Activated CD4-positive, alpha-beta T cell treated with anti-CD3 and anti-CD28 coated beads, Interleukin-2, amount 10 ng/mL, durations not matched to agents 7 days and 5 days (primary cell): Measurements from ENCODE around the gene MGA. TPM values are rescaled to one million over a fixed set of nuclear protein-coding genes. Genes with fewer than 3 reads are reported as not detected.

Experiments used
- CTCF ChIA-PET: fragments of 350-600 bp; sonication (Branson Sonifier 250); formaldehyde crosslinking; loops from one replicate; lab custom pipeline; 2021; ENCODE audit warnings: antibody characterized with exemption; lab: Charles Lee
- POLR2A ChIA-PET: fragments of 350-600 bp; sonication (Branson Sonifier 250); formaldehyde crosslinking; loops from one replicate; lab custom pipeline; 2021; ENCODE audit warnings: antibody characterized with exemption; lab: Charles Lee
- DNase-seq: peaks from one replicate; pipeline ENCODE4 v3.0.0-alpha.2; 2020
- H3K27ac Mint-ChIP-seq: one replicate; pipeline ENCODE4 v1.8.0; 2021; ENCODE audit warnings: mild to moderate bottlenecking, moderate library complexity, mixed read lengths
- H3K27me3 Mint-ChIP-seq: one replicate; pipeline ENCODE4 v1.8.0; 2021; ENCODE audit warnings: mixed read lengths
- H3K36me3 Mint-ChIP-seq: one replicate; pipeline ENCODE4 v1.8.0; 2021; ENCODE audit warnings: low read depth, mixed read lengths
- H3K4me1 Mint-ChIP-seq: one replicate; pipeline ENCODE4 v1.8.0; 2021; ENCODE audit warnings: mixed read lengths
- H3K4me3 Mint-ChIP-seq: one replicate; pipeline ENCODE4 v1.8.0; 2021; ENCODE audit warnings: mild to moderate bottlenecking, moderate library complexity, mixed read lengths
- H3K9me3 Mint-ChIP-seq: one replicate; pipeline ENCODE4 v1.8.0; 2021; ENCODE audit warnings: mixed read lengths
- total RNA-seq, 2 experiments: library from RNA; stranded (reverse); gene quantifications; one replicate each; pipeline ENCODE4 v1.2.3, GENCODE V29; 2021

The MGA gene
- total RNA-seq, 2 experiments from 2014 or later = 33.0 to 35.2 TPM

DNA sequence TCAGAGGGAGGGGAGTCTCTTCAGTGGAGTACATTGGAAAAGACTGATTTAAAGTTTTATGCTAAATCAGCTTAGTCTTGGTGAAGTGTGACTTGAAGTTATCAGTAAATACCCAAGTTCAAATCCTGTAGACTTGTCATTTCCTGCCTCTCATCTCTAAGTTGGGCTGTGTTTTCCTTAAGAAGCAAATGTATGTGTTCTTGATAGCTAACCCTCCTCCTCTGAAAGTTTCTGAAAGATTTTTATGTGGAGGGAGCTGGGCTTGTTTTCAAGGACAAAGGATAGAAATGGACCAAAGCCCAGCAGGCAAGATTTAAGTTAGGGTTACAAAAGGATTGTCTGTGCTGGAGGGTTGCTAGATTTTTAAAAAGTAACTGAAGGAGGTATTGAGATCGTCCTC lies 118.3 kb downstream of the MGA start:
- no peaks in the 10 kb centered on the region for H3K27me3 Mint-ChIP-seq
- H3K27ac Mint-ChIP-seq = peak overlapping the region; percentile 10
- ChIA-PET POLR2A (no interaction called here), CTCF (interaction anchor here (0.9 to 10.9 kb wide), 3 partner anchors 28 to 175 kb away, joined by 4 to 166 read pairs (median 4); no protein-coding TSS in a partner anchor)
- H3K36me3 Mint-ChIP-seq = peaks cover 23% of the 10 kb centered on the region
- H3K4me1 Mint-ChIP-seq = peaks cover 80% of the 10 kb centered on the region
- DNase-seq = no peak
- H3K4me3 Mint-ChIP-seq = no peak overlapping the region
- no peaks in the 10 kb centered on the region for H3K9me3 Mint-ChIP-seq

DNA sequence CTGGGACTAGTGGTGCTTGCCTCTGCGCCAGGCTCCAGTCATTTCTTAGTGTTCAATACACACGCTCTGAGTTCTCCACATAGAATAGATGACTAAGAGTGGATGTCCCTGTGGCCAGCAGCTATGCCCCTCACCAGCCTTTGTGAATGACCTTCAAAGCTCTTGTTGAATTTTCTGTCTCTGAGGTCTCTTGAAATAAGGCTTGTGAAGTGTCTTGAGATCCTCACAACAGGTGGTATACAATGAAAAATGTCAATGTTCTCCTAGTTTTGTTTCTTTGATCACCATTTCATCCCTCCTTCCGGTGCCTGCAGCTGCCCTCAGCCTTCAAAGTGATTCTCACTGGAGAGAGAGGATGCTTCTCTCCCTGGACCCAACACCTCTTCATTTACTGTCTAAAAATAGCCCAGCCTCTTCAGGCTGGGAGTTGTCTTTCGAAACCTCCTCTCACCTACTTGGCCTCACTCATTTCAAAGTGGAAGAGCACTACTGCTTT lies 119.5 kb downstream of the MGA start:
- Mint-ChIP-seq H3K36me3 (peaks cover 23% of the 10 kb centered on the region), H3K27me3 (no peaks in the 10 kb centered on the region), H3K9me3 (no peaks in the 10 kb centered on the region), H3K4me1 (peaks cover 74% of the 10 kb centered on the region), H3K27ac (peak overlapping the region; percentile 48), H3K4me3 (no peak overlapping the region)
- ChIA-PET CTCF (interaction anchor here (1.6 to 10.9 kb wide), 2 partner anchors 27 to 176 kb away, joined by 4 to 166 read pairs; no protein-coding TSS in a partner anchor), POLR2A (no interaction called here)
- DNase-seq = no peak

GRCh38 chr15:41780266-41780665 lies 120.1 kb downstream of the MGA start:
- ChIA-PET CTCF (interaction anchor here (0.7 to 10.9 kb wide), 4 partner anchors 12 to 192 kb away, joined by 3 to 166 read pairs (median 4); partner anchors contain the start of gene EHD4), POLR2A (interaction anchor here (0.6 kb wide), 1 partner anchor 1629 kb away, joined by 3 read pairs; no protein-coding TSS in a partner anchor)
- H3K27ac Mint-ChIP-seq = no peak overlapping the region
- no peak for DNase-seq
- no peaks in the 10 kb centered on the region for H3K27me3 Mint-ChIP-seq
- H3K36me3 Mint-ChIP-seq = peaks cover 23% of the 10 kb centered on the region
- H3K4me3 Mint-ChIP-seq = no peak overlapping the region
- H3K9me3 Mint-ChIP-seq = no peaks in the 10 kb centered on the region
- H3K4me1 Mint-ChIP-seq = peaks cover 69% of the 10 kb centered on the region

DNA sequence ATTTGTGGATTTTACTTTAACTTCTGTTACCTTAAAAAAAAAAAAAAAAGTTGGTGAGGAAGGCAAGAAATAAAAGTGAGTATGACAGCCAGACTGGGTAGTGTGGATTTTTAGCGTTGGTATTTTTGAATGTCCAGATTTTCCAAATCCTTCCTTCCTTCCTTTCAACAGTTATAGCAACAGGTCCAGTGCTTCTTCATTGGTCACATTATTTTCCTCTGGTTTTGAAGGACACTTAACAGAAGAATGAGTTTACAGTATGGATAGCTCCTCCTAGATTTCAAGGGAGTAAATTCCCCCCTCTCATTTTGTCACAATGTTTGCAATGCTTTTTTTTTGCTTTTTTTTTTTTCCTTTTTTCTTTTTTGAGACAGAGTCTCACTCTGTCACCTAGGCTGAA lies 120.5 kb downstream of the MGA start:
- Mint-ChIP-seq H3K36me3 (peaks cover 23% of the 10 kb centered on the region), H3K27ac (no peak overlapping the region), H3K27me3 (no peaks in the 10 kb centered on the region), H3K9me3 (no peaks in the 10 kb centered on the region), H3K4me1 (peaks cover 64% of the 10 kb centered on the region), H3K4me3 (no peak overlapping the region)
- ChIA-PET CTCF (interaction anchor here (0.6 to 10.9 kb wide), 6 partner anchors 9 to 192 kb away, joined by 3 to 166 read pairs (median 5); partner anchors contain the start of genes EHD4 and JMJD7), POLR2A (interaction anchor here (0.6 kb wide), 1 partner anchor 1630 kb away, joined by 3 read pairs; no protein-coding TSS in a partner anchor)
- DNase-seq = no peak

DNA sequence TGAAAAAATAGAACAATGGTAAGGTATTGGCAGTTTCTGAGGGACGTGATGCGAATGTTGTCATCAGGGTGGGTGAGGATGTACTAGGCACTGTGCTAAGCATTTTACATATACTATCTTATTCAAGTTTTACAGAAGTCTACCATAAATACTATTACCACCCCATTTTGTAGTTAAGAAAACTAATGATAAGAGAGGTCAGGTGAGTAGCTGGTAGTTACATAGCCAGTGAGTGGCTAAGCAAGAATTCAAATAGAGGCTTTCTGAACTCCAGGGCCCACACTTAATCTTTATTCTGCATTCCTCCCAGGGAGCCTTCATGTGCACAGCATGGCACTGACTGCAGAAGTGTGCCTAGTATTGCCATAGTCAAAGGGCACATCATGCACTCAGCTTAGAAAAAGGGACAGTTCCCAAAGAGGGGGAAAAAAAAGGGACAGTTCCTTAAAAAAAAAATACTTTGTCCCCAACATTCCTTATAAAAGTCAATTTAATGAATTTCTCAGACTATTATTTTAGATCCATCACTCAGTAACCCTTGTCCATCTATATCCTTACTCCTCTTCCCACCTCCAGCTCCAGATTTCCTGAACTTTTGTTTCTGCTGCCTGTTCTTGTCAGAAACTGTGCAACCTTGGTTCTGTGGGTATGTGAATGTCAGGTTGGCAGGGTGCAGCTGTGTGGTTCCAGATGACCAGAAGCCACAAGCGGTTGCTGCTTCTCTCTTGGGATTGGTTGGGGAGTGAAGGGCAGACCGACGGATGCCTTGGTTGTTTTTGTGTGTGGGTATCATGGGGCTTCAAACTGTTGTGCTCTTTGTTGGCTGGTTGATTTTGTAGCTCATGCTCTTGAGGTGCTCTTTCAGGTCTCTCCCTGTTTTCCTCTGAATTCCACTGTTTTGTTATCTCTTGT lies 122.4 kb downstream of the MGA start:
- Mint-ChIP-seq H3K27me3 (no peaks in the 10 kb centered on the region), H3K4me1 (peaks cover 47% of the 10 kb centered on the region), H3K9me3 (no peaks in the 10 kb centered on the region), H3K27ac (no peak overlapping the region), H3K36me3 (peaks cover 23% of the 10 kb centered on the region), H3K4me3 (no peak overlapping the region)
- no peak for DNase-seq
- POLR2A ChIA-PET = no interaction called here
- CTCF ChIA-PET = interaction anchor here (0.5 to 2.5 kb wide), 7 partner anchors 8 to 169 kb away, joined by 3 to 18 read pairs (median 4); partner anchors contain the start of gene MAPKBP1

GRCh38 chr15:41783296-41783695 lies 123.1 kb downstream of the MGA start:
- H3K27ac Mint-ChIP-seq = no peak overlapping the region
- H3K9me3 Mint-ChIP-seq = no peaks in the 10 kb centered on the region
- ChIA-PET POLR2A (no interaction called here), CTCF (interaction anchor here (0.5 to 2.5 kb wide), 5 partner anchors 9 to 168 kb away, joined by 3 to 18 read pairs (median 4); partner anchors contain the start of gene MAPKBP1)
- no peaks in the 10 kb centered on the region for H3K27me3 Mint-ChIP-seq
- no peak overlapping the region for H3K4me3 Mint-ChIP-seq
- peaks cover 23% of the 10 kb centered on the region for H3K36me3 Mint-ChIP-seq
- peaks cover 42% of the 10 kb centered on the region for H3K4me1 Mint-ChIP-seq
- no peak for DNase-seq

GRCh38 chr15:41788262-41788661 lies 128.1 kb downstream of the MGA start:
- no peak for DNase-seq
- ChIA-PET CTCF (interaction anchor here (1.1 to 1.9 kb wide), 3 partner anchors 14 to 24 kb away, joined by 3 to 15 read pairs (median 3); partner anchors contain the start of gene MAPKBP1), POLR2A (interaction anchor here (0.7 kb wide), 1 partner anchor 9 kb away, joined by 3 read pairs; no protein-coding TSS in a partner anchor)
- Mint-ChIP-seq H3K27me3 (no peaks in the 10 kb centered on the region), H3K4me1 (peaks cover 45% of the 10 kb centered on the region), H3K27ac (no peak overlapping the region), H3K9me3 (no peaks in the 10 kb centered on the region), H3K36me3 (no peaks in the 10 kb centered on the region), H3K4me3 (no peak overlapping the region)

GRCh38 chr15:41789236-41789635 lies 129.0 kb downstream of the MGA start:
- ChIA-PET POLR2A (no interaction called here), CTCF (interaction anchor here (0.6 to 1.9 kb wide), 5 partner anchors 15 to 193 kb away, joined by 3 to 15 read pairs (median 4); partner anchors contain the start of gene MAPKBP1)
- H3K4me1 Mint-ChIP-seq = peaks cover 46% of the 10 kb centered on the region
- no peaks in the 10 kb centered on the region for H3K9me3 Mint-ChIP-seq
- no peak overlapping the region for H3K27ac Mint-ChIP-seq
- H3K27me3 Mint-ChIP-seq = no peaks in the 10 kb centered on the region
- no peak overlapping the region for H3K4me3 Mint-ChIP-seq
- DNase-seq = no peak
- no peaks in the 10 kb centered on the region for H3K36me3 Mint-ChIP-seq

DNA sequence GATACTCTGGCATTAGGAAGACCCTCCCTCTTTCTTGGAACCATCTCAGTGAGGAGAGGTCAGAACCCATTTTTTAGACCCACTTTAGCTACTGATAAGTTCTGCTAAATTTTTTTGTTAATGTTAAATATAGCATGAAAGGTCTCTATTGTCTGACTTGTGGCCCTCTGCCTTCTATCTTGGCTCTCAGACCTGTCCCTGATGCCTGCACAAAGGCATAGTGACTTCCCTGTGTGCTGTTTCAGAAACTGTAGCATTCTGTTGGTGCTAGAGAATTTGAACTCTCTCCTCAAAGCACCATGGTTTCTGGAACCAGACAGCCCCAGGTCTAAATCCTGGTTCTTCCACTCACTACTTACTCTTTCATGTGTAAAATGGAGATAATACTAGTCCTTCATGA lies 129.5 kb downstream of the MGA start:
- no peak for DNase-seq
- ChIA-PET POLR2A (no interaction called here), CTCF (interaction anchor here (0.6 to 1.9 kb wide), 6 partner anchors 15 to 149 kb away, joined by 3 to 15 read pairs (median 3); partner anchors contain the start of gene MAPKBP1)
- H3K27me3 Mint-ChIP-seq = no peaks in the 10 kb centered on the region
- H3K4me3 Mint-ChIP-seq = no peak overlapping the region
- H3K27ac Mint-ChIP-seq = no peak overlapping the region
- H3K36me3 Mint-ChIP-seq = no peaks in the 10 kb centered on the region
- peaks cover 47% of the 10 kb centered on the region for H3K4me1 Mint-ChIP-seq
- H3K9me3 Mint-ChIP-seq = no peaks in the 10 kb centered on the region

DNA sequence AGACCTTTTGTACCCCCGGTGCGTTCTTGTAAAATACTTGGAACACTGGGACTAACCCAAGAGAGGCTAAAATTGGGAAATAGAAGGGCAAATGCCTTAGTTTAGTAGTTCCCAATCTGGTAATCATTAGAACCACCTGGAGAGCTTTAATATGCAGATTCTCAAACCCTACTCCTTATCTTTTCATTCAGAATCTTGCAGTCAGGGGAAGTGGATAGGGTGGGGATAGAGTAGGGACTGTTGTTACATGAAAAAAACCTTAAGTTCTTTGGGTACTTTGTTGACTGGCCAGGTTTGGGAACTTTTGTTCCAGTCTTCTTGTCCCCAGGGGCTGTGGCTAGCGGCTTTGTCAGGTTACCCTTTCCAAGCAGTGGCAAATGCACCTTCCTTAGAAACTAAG lies 130.0 kb downstream of the MGA start:
- Mint-ChIP-seq H3K9me3 (no peaks in the 10 kb centered on the region), H3K27ac (no peak overlapping the region), H3K27me3 (no peaks in the 10 kb centered on the region), H3K36me3 (no peaks in the 10 kb centered on the region), H3K4me3 (no peak overlapping the region), H3K4me1 (peaks cover 49% of the 10 kb centered on the region)
- POLR2A ChIA-PET = interaction anchor here (0.7 kb wide), 1 partner anchor 13 kb away, joined by 3 read pairs; no protein-coding TSS in a partner anchor
- CTCF ChIA-PET = interaction anchor here (0.6 to 1.9 kb wide), 3 partner anchors 16 to 42 kb away, joined by 3 to 15 read pairs (median 3); partner anchors contain the start of gene MAPKBP1
- no peak for DNase-seq

DNA sequence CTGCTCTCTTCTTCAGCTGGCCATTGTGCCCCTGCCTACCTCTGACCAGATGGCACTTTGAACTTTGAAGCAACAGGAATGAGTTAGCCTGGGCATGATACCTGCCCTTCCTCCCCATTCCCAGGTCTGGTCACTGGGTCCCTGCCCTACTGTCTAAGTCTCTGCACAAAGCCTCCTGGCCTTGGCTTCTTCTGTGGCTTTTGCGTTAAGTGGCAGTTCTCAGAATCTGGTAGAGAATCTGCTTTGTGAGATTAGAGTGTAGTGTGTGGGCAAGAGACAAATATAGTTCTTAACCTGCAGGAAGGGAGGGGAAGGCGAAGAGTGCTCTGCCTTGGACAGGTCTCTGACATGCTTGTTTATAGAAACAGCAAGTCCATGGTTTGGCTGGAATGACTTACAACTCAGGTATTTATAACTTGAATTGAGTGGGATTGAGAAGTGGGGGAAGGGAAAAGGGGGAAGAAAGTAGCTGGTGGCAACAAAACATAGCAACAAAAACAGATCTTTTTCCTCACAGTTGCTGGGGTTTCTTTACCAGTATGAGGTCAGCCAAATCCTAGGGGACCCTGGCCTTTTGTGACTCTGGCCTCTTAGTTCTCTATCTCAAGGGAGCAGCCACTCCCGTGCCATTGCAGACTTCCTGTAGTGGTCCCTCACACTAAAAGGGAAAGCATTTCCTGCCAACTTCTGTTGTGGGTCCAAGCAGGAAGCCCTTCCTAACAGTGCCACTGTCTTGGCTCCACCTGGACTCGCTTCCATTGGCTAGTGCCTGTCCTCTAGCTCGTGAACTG lies 130.7 kb downstream of the MGA start:
- H3K4me1 Mint-ChIP-seq = peaks cover 53% of the 10 kb centered on the region
- POLR2A ChIA-PET = interaction anchor here (0.7 to 1.0 kb wide), 3 partner anchors 14 to 985 kb away, joined by 3 to 5 read pairs (median 3); no protein-coding TSS in a partner anchor
- no peaks in the 10 kb centered on the region for H3K36me3 Mint-ChIP-seq
- CTCF ChIA-PET = interaction anchor here (1.3 to 2.0 kb wide), 2 partner anchors 16 to 20 kb away, joined by 5 to 9 read pairs; partner anchors contain the start of gene MAPKBP1
- DNase-seq = no peak
- H3K4me3 Mint-ChIP-seq = peak overlapping the region; percentile 50
- no peaks in the 10 kb centered on the region for H3K9me3 Mint-ChIP-seq
- no peaks in the 10 kb centered on the region for H3K27me3 Mint-ChIP-seq
- peak overlapping the region; percentile 84 for H3K27ac Mint-ChIP-seq
